ENCODE results near the gene C1RL.

GRCh38 chr12:7083125-7083524, 25.9 kb downstream of the C1RL start:
- TF ChIP-seq CTCF (IDR thresholded peaks at IDR 0.05; ENCODE audit: insufficient read depth, low read length, poor library complexity, severe bottlenecking) (no peak), EZH2phosphoT487 (conservative IDR thresholded peaks at IDR 0.05; ENCODE audit: low read length) (no peak)
